Measurements from ENCODE around the gene KRTAP10-3.

DNA sequence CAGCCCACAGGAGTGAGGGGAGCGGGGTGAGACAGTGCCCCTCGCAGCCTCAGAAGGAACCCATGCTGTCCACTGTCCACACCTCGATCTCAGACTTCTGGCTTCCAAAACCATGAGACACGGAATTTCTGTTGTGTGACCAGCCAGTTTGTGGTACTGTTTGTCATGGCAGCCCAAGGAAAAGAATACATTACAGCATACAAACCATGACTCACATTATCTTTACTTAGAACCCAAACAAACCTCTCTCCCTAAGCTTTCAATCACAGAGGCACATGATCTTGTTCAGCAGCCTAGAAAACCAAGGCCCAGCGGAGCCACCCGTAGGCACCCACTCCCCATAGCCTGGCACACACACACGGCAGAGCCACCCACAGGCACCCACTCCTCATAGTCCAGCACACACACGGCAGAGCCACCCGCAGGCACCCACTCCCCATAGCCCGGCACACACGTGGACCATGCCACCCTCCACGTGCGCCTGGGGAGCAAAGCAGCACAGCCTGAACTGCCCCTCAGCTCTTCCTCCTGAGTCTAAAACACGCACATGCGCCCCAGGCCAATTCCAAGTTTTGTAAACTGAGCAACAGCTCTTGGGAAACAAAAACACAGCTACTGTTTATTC lies 14.5 kb upstream of the KRTAP10-3 start:
- TF ChIP-seq, protein P1, sequence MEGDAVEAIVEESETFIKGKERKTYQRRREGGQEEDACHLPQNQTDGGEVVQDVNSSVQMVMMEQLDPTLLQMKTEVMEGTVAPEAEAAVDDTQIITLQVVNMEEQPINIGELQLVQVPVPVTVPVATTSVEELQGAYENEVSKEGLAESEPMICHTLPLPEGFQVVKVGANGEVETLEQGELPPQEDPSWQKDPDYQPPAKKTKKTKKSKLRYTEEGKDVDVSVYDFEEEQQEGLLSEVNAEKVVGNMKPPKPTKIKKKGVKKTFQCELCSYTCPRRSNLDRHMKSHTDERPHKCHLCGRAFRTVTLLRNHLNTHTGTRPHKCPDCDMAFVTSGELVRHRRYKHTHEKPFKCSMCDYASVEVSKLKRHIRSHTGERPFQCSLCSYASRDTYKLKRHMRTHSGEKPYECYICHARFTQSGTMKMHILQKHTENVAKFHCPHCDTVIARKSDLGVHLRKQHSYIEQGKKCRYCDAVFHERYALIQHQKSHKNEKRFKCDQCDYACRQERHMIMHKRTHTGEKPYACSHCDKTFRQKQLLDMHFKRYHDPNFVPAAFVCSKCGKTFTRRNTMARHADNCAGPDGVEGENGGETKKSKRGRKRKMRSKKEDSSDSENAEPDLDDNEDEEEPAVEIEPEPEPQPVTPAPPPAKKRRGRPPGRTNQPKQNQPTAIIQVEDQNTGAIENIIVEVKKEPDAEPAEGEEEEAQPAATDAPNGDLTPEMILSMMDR (conservative IDR thresholded peaks at IDR 0.05; ENCODE audit: low read depth in 2 of 2): no peak
- TF ChIP-seq, protein P2, sequence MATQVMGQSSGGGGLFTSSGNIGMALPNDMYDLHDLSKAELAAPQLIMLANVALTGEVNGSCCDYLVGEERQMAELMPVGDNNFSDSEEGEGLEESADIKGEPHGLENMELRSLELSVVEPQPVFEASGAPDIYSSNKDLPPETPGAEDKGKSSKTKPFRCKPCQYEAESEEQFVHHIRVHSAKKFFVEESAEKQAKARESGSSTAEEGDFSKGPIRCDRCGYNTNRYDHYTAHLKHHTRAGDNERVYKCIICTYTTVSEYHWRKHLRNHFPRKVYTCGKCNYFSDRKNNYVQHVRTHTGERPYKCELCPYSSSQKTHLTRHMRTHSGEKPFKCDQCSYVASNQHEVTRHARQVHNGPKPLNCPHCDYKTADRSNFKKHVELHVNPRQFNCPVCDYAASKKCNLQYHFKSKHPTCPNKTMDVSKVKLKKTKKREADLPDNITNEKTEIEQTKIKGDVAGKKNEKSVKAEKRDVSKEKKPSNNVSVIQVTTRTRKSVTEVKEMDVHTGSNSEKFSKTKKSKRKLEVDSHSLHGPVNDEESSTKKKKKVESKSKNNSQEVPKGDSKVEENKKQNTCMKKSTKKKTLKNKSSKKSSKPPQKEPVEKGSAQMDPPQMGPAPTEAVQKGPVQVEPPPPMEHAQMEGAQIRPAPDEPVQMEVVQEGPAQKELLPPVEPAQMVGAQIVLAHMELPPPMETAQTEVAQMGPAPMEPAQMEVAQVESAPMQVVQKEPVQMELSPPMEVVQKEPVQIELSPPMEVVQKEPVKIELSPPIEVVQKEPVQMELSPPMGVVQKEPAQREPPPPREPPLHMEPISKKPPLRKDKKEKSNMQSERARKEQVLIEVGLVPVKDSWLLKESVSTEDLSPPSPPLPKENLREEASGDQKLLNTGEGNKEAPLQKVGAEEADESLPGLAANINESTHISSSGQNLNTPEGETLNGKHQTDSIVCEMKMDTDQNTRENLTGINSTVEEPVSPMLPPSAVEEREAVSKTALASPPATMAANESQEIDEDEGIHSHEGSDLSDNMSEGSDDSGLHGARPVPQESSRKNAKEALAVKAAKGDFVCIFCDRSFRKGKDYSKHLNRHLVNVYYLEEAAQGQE (IDR thresholded peaks at IDR 0.05; ENCODE audit: unreplicated experiment): no peak

All from GM23338 (cell line).